Activated T-helper 1 cell treated with Interleukin-2 at 50 U/mL for 16 hours (primary cell): ENCODE results near the gene NOP53.
"Not testable (repeated sequence)": the region's sequence is repeated elsewhere in the genome, so short reads cannot be mapped to it uniquely, and the experiment has no call there.

Experiments used
- DNase-seq: peaks from one replicate; pipeline ENCODE4 v3.0.0-alpha.2; 2020; ENCODE audit warnings: low read depth

NOP53 gene

DNA sequence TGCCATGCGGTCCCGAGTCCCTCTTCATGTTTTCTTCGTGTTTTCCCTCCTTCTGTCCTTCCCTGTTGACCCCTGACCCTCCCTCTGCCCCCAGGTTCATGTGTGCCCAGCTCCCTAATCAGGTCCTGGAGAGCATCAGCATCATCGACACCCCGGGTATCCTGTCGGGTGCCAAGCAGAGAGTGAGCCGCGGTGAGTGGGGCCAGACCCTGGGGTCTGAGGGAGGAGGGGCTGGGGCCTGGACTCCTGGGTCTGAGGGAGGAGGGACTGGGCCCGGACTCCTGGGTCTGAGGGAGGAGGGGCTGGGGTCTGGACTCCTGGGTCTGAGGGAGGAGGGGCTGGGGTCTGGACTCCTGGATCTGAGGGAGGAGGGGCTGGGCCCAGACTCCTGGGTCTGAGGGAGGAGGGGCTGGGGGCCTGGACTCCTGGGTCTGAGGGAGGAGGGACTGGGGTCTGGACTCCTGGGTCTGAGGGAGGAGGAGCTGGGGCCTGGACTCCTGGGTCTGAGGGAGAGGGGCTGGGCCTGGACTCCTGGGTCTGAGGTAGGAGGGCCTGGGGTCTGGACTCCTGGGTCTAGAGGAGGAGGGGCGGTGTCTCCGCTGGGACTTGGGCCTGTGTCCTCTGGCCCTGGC lies 26.8 kb upstream of the NOP53 start:
- DNase-seq: not testable (repeated sequence)

DNA sequence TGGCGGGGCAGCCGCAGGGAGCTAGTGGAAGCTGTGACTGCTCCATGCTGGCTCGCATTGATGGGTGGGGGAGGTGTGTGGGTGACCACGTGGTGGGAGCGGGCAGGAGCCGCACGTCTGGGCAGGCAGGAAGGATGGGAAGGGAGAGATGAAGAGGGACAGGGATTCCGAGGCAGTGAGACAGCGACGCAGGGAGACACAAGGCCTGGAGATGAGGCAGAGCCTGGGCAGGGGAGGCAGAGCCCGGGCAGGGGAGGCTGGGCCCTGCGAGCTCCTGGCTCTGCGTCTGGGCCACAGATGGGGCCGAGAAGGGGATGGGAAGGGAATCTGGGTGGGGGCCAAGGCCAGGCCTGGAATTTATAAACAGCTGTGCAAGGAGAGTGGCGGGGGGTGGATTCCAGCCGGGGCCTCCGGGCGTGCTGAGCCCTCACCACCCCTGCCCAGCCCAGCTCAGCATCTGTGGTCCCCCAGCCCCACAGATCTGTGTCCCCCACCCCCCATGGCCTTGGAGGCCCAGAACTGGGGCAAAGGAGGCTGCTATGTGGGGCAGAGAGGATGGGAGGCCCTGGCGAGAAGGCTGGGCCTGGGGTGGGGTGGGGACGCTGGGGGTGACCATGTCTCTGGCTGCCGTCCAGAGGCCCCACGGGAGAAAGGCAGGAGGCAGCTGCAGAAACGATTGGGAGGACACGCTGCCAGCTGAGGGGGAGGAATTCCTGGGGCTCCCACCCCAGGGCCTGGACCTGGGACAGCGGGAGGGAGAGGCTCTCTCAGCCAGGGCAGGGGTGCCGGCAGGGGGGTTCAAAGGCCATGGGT lies 26.1 kb upstream of the NOP53 start:
- no peak for DNase-seq

DNA sequence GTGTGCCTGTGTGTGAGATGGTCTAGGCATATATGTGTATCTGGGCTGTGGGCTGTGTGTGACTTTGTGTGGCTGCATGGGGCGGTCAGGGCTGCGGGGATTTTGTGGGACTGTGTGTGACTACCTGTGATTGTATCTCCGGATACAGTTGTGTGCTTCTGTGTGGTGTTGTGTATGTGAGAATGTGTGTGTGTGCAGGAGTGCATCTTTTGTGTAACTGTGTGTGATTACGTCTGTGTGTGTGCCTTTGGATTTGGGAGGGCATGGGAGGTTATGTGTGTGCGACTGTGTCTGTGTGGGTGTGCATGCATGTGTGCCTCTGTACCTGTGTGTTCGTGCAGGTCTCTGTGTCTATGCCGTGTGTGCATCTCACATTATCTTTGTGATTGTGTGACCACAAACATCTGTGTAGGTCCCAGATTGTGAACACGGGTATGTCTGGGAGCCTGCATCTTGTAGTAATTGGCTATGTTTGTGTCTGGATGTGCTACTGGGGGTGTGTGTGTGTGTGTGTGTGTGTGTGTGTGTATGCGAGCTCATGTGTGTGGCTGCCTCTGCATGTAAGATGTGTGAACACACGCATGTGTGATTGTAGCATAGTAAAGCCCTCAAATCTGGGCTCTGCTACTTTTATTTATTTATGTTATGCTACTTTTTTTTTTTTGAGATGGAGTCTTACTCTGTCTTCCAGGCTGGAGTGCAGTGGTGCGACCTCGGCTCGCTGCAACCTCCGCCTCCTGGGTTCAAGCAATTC lies 24.5 kb upstream of the NOP53 start:
- DNase-seq: no peak

DNA sequence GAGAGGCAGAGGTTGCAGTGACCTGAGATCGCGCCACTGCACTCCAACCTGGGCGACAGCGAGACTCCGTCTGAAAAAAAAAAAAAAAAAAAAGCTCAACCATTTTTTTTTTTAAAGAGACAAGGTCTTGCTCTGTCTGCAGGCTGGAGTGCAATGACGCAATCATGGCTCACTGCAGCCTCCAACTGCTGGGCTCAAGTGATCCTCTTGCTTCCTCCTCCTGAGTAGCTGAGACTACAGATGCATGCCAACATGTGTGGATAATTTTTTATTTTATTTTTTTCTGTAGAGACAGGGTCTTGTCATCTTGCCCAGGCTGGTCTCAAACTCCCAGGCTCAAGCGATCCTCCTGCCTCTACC lies 21.8 kb upstream of the NOP53 start:
- DNase-seq: no peak

DNA sequence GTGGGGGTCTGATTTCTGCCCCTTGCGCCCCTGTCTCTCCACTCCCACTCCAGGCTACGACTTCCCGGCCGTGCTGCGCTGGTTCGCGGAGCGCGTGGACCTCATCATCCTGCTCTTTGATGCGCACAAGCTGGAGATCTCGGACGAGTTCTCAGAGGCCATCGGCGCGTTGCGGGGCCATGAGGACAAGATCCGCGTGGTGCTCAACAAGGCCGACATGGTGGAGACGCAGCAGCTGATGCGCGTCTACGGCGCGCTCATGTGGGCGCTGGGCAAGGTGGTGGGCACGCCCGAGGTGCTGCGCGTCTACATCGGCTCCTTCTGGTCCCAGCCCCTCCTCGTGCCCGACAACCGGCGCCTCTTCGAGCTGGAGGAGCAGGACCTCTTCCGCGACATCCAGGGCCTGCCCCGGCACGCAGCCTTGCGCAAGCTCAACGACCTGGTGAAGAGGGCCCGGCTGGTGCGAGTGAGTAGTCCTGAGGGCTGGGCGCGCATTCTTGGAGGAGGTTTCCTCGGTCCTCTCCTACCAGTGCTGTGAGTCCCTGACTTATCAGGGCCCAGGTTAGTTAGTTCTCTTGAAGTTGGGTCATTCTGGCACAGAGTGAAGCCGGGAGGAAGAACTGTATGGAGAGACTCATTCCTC lies 19.5 kb upstream of the NOP53 start:
- no peak for DNase-seq

DNA sequence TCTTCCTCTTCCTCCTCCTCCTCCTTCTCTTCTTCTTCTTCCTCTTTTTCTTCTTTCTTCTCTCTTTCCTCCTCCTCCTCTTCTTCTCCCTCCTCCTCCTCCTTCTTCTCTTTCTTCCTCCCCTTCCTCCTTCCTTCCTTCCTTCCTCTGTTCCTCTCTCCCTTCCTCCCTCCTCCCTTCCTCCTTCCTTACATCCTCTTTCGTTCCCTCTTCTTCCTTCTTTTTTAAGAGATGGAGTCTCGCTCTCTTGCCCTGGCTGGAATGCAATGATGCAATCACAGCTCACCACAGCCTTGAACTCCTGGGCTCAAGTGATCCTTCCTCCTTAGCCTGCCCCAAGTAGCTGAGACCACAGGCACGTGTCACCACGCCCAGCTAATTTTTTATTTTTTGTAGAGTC lies 18.9 kb upstream of the NOP53 start:
- DNase-seq: no peak

DNA sequence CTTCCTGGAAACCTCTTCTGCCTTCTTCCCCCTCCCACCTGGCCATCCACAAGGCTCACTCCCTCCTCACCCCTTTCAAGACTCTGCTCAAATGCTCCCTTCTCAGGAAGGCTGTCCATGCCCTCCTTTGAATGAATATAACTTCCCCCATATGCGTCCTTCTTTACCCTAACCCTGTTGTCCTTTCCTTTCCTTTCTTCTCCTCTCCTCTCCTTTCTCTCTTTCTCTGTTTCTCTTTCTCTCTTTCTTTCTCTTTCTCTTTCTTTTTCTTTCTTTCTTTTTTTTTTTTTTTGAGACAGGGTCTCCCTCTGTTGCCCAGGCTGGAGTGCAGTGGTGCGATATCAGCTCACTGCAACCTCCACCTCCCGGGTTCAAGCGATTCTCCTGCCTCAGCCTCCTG lies 17.1 kb upstream of the NOP53 start:
- DNase-seq: not testable (repeated sequence)

DNA sequence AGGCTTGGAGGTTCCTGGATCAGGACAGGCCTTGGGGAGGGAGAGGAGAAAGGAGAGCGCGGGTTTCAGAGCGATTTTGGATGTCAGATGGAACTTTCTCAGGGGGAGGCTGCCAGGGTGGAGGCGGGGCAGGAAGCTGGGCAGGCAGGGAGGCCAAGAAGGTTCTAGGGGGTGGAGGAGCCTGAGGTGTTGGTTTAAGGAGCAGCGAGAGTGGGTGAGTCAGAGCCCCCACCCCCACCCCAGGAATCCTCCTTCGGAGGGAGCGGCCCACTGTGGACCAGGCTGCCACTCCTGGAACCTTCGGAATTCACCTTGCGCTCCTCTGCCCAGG lies 15.9 kb upstream of the NOP53 start:
- DNase-seq: no peak

DNA sequence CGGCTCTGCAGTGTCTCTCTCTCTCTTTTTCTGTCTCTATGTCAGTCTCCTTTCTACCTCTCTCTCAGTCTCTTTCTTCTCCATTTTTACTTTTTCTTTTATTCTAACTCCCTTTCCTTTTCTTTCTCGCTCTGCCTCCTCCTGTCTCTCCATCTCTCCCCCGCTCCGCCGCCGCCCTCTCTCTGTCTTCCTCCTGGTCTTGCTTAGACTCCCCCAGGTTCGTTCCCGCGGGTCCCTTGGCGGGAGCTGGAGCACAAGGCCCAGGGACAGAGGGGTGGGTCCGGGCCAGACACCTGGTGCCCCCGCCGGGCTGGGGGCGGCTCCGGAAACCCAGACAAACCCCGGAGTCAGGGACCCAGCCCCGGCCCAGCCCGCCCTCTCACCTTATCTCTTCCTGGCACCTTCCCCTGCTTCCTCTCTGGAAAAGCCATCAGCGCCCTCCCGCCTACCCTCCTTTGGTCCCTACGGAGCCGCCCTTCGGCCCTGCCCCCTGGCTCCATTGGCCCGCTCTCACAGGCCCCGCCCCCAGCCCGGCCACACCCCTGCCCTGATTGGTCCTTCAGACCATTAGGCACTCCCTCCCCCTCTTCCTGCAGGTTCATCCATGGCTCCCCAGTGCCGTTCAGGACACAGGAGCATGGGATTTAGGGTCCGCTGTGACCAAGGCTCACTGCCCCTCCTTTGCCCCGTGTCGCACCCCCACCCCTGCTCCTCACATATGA lies 15.4 kb upstream of the NOP53 start:
- no peak for DNase-seq

DNA sequence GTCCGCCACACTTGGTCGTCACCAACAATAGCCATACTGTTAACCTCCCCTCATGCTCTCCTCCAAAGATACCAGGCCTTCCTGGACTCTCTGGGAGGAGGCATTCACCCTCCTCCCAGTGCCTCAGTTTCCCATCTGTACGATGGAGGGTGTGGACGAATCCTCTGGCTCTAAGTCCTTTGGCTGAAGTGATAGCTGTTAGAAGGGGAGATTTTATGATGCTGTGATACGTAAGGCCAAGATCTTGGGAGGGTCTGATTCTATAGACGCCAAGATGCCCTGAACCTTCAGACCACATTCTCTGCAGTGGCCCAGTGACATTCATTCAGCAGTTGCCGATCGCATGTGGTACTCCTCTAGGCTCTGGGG lies 14.8 kb upstream of the NOP53 start:
- DNase-seq: no peak

DNA sequence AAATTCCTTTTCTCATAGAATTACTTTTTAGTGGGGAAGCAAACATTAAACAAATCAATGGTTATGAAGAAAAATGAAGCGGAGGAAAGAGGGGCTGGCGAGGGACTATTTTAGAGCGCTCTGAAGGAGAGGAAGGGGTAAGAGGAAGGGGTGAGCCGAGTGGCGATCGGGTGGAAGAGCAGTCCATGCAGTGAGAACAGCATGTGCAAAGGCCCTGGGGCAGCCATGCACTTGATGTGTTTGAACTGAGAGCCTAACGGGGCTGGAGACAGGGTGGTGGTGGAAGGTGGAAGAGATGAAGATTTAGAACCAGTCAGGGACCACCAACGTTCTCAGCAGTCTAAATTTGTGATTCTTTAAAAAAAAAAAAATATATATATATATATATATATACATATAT lies 14.4 kb upstream of the NOP53 start:
- DNase-seq: no peak

DNA sequence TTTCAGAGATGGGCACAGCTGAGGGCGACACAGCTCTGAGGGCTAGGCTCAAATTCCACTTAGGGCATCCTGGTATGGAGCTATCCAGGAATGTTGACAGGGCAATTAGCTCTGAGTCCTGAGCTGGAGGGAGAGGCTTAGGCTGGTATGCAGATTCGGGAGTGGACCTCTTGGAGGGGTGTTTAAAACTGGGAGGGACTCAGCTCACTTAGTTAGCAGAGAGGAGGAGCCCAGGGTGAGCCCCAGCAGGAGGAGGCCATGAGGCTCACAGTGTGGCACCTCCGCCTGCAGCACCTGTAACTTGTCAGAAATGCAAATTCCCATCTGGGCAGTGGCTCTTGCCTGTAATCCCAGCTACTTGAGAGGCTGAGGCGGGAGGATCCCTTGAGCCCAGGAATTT lies 10.2 kb upstream of the NOP53 start:
- no peak for DNase-seq

DNA sequence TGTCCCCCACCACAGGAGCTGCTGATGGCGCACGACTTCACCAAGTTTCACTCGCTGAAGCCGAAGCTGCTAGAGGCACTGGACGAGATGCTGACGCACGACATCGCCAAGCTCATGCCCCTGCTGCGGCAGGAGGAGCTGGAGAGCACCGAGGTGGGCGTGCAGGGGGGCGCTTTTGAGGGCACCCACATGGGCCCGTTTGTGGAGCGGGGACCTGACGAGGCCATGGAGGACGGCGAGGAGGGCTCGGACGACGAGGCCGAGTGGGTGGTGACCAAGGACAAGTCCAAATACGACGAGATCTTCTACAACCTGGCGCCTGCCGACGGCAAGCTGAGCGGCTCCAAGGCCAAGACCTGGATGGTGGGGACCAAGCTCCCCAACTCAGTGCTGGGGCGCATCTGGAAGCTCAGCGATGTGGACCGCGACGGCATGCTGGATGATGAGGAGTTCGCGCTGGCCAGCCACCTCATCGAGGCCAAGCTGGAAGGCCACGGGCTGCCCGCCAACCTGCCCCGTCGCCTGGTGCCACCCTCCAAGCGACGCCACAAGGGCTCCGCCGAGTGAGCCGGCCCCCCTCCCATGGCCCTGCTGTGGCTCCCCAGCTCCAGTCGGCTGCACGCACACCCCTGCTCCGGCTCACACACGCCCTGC lies 4.4 kb upstream of the NOP53 start:
- DNase-seq: no peak

DNA sequence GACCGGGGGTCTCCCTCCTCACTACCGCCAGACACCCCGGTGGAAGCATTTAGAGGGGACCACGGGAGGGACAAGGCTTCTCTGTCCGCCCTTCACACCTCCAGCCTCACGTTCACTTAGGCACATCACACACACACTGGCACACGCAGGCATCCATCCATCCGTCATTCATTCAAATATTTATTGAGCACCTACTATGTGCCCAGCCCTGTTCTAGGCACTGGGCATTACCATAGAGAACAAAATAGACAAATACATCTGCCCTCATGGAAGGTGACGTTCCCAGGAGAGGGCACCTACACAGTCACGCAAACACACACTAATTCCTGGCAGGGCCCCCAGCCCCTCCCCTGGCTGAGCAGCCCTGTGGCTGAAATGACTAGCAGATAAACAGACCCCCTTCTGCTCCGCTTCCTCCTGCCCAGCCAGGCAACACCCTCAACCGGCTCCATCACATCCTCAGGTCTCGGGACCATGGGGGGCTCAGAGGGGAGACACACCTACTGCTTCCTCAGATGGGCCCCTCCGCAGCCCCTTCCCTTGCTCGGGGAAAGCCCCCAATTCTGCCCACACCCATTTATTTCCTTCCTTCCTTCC lies 3.7 kb upstream of the NOP53 start:
- no peak for DNase-seq

DNA sequence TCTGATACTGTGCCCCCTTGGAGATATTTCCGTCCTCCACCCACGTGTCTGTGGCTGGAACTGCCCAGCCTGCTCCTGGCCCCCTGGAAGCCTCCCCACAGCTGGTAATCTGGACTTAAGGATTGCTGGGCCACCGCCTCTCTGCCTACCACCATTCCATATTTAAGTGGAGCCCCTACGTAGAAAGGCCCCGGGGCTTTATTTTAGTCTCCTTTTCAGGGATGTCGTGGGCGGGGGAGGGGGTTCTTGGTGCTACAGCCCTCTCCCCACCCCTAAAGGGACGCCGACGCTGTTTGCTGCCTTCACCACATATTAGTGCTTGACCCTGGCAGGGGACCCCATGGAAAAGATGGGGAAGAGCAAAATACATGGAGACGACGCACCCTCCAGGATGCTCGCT lies 2.7 kb upstream of the NOP53 start:
- DNase-seq: no peak

DNA sequence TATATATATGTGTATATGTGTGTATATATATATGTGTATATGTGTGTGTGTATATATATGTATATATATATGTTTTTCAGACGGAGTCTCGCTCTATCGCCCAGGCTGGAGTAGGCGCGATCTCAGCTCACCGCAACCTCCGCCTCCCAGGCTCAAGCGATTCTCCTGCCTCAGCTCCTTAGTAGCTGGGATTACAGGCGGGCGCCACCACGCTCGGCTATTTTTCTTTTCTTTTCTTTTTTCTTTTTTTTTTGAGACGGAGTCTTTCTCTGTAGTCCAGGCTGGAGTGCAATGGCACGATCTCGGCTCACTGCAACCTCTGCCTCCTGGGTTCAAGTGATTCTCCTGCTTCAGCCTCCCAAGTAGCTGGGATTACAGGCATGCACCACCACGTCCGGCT lies 783 bp downstream of the NOP53 start:
- DNase-seq: not testable (repeated sequence)

DNA sequence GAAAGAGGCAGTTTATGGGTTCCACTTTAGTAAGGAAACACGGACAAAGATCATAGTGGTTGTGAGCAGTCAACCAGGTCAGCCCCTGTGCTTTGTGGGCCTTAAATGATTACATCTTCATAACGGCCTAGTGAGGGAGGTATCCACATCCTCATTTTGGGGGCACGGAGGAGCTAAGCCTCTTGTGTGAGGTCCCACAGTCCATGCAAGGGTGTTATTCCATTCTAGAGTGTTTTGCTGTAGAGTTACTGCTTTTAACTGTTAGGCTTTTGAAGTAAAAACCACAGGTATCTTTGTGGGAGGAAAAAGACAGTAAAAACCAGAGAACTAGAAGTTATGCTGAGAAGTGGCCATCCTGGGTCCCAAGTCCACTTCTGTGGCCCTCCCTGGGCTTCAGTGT lies 4.0 kb downstream of the NOP53 start:
- DNase-seq: no peak

DNA sequence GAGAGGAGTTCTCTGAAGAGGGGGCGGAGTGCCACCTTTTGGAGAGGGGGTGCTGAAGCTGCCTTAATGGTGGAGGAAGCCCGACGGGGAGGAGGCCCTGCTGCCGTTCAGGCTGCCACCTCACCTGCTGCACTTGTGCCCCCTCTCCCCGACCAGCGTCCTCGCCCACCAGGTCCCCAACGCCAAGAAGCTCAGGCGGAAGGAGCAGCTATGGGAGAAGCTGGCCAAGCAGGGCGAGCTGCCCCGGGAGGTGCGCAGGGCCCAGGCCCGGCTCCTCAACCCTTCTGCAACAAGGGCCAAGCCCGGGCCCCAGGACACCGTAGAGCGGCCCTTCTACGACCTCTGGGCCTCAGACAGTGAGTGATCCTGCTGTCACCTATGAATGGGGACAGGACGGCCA lies 5.4 kb downstream of the NOP53 start:
- no peak for DNase-seq

DNA sequence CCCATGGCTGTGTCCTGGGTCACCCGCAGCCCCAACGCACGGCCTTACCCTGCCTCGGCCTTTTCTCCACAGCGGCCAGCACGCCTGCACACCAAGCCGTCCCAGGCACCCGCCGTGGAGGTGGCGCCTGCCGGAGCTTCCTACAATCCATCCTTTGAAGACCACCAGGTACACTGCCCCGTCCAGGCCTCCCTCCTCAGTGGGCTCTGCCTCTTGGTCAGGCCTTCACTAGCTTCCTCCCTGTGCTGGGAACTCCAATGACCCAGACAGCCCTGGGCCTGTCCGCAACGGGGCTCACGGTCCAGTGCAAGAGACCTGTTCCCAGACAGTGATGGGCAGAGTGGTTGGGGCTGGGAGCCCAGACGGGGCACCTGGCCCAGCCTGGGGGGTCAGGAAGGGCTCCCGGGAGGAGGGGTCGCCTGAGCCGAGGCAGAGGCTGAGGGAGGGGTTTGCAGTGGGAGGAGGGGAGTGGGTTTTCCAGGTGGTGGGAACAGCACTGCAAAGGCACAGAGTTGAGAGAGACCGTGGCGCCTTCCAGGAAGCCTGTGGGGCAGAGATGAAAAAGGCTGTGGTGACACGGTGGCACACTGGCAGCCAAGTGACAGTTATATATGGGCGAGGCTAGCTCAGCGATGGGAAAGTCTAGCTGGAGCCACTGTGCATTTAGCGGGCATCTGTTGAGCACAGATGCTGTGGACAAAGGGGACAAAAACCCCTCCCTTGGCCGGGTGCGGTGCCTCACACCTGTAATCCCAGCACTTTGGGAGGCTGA lies 7.3 kb downstream of the NOP53 start:
- no peak for DNase-seq

DNA sequence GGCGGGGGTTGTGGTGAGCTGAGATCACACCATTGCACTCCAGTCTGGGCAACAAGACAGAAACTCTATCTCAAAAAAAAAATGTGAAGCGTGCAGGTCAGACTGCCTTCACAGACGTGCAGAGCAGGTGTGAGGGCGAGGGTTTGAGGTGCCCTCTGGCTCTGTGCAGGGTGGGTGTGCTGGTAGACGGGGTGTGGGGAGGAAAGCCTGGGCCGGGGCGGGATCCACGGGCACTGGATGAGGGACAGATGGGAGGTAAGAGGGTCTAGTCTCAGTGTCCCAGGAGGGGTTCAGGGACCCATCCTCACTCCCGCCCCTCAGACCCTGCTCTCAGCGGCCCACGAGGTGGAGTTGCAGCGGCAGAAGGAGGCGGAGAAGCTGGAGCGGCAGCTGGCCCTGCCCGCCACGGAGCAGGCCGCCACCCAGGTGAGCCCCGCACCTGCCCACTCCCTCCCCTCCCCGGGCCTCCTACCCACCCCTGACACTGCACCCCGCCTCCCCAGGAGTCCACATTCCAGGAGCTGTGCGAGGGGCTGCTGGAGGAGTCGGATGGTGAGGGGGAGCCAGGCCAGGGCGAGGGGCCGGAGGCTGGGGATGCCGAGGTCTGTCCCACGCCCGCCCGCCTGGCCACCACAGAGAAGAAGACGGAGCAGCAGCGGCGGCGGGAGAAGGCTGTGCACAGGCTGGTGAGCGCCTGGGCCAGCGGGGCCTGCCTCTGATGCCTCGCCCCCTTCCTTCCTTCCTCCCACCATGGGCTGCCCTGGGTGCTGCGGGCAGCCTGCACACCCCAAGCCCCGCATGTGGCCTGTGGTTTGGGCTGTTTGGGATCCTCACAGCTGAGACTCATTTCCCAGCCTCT lies 9.1 kb downstream of the NOP53 start:
- no peak for DNase-seq
